Parathyroid adenoma (tissue), 2 donors: ENCODE data around the gene NRIP2.
A peak's percentile ranks its signal among the peaks of the same experiment; 100 is the strongest.

Experiments used
- H2AFZ ChIP-seq: fragments of 300-600 bp; sonication (generic); one replicate; pipeline ENCODE4 v1.7.0; 2017; ENCODE audit warnings: antibody characterized with exemption, mild to moderate bottlenecking
- H3K27ac ChIP-seq: fragments of 300-600 bp; sonication (generic); one replicate; pipeline ENCODE4 v1.7.0; 2017
- H3K27me3 ChIP-seq: fragments of 300-600 bp; sonication (generic); one replicate; pipeline ENCODE4 v1.7.0; 2017; ENCODE audit warnings: low read length; ENCODE audit not compliant: control insufficient read depth, insufficient read depth
- H3K36me3 ChIP-seq: fragments of 300-600 bp; sonication (generic); one replicate; pipeline ENCODE4 v1.7.0; 2017; ENCODE audit warnings: low read length; ENCODE audit not compliant: control insufficient read depth, insufficient read depth
- H3K4me1 ChIP-seq: fragments of 300-600 bp; sonication (generic); one replicate; pipeline ENCODE4 v1.7.0; 2017; ENCODE audit warnings: control low read depth
- H3K4me2 ChIP-seq: fragments of 300-600 bp; sonication (generic); one replicate; pipeline ENCODE4 v1.7.0; 2017; ENCODE audit warnings: low read length
- H3K4me3 ChIP-seq: fragments of 300-600 bp; sonication (generic); one replicate; pipeline ENCODE4 v1.7.0; 2017; ENCODE audit warnings: low read depth, low read length
- H3K79me2 ChIP-seq: fragments of 300-600 bp; sonication (generic); one replicate; pipeline ENCODE4 v1.7.0; 2017; ENCODE audit warnings: control low read depth
- H3K9ac ChIP-seq: fragments of 300-600 bp; sonication (generic); one replicate; pipeline ENCODE4 v1.7.0; 2017; ENCODE audit warnings: mild to moderate bottlenecking
- H3K9me3 ChIP-seq: fragments of 300-600 bp; sonication (generic); one replicate; pipeline ENCODE4 v1.7.0; 2017; ENCODE audit warnings: low read length; ENCODE audit not compliant: control insufficient read depth
- TF ChIP-seq, protein P1 (sequence below): fragments of 300-600 bp; sonication (generic); IDR thresholded peaks from one replicate; pipeline ENCODE4 v1.7.0; 2017; ENCODE audit warnings: antibody characterized with exemption, mild to moderate bottlenecking
- donor health status: primary hyperparathyroidism.

Gene NRIP2

DNA sequence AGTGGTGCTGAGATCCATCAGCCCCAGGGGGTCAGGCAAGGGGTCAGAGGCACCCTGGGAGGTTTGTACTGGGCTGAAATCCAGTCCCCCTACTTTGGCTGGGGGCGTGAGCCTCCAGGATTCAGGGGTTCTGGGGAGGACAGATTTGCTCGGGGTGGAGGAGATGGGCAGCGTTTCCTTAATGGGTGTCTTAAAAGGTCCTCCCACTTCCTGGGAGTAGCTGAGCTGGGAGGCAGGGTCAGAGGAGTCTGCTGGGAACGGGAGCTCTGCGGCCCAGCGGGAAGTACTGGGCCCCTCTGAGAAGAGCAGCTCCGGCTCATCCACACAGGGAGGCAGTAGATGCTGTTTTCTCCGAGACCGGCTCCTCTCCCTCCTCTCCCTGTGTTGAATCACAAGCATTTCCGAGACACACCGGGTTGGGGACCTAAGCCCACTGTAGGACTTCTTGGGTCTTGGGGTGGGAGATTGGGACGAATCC is 24.1 kb upstream of the NRIP2 start:
- Histone ChIP-seq H3K4me3 (no peak overlapping the region), H3K27me3 (no peaks in the 10 kb centered on the region), H3K4me1 (no peaks in the 10 kb centered on the region), H3K9me3 (no peaks in the 10 kb centered on the region), H3K36me3 (no peaks in the 10 kb centered on the region), H3K4me2 (no peak overlapping the region), H3K27ac (peak overlapping the region; percentile 29), H2AFZ (no peak overlapping the region), H3K79me2 (no peaks in the 10 kb centered on the region), H3K9ac (no peak overlapping the region)
- TF ChIP-seq, protein P1, sequence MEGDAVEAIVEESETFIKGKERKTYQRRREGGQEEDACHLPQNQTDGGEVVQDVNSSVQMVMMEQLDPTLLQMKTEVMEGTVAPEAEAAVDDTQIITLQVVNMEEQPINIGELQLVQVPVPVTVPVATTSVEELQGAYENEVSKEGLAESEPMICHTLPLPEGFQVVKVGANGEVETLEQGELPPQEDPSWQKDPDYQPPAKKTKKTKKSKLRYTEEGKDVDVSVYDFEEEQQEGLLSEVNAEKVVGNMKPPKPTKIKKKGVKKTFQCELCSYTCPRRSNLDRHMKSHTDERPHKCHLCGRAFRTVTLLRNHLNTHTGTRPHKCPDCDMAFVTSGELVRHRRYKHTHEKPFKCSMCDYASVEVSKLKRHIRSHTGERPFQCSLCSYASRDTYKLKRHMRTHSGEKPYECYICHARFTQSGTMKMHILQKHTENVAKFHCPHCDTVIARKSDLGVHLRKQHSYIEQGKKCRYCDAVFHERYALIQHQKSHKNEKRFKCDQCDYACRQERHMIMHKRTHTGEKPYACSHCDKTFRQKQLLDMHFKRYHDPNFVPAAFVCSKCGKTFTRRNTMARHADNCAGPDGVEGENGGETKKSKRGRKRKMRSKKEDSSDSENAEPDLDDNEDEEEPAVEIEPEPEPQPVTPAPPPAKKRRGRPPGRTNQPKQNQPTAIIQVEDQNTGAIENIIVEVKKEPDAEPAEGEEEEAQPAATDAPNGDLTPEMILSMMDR, result no peak

DNA sequence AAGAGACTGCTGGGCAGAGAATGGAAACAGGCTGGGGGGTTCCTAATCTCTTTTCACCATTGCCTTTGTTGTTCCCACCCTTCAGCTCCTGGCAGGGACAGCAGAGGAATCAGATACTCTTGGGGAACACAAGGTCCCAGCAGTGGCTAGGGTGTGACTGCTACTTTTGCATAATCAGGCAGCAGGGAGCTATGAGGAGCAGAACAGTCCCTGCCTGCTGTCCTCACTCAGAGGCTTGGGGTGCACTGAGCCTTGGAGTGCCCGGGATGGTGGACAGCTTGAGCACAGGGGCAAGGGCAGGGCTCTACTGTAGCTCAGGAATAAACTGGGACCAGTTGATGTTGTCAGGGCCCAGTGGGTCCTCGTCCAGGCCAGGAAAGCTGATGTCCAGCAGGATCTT is 23.5 kb upstream of the NRIP2 start:
- H3K4me1 ChIP-seq, result no peaks in the 10 kb centered on the region
- H3K79me2 ChIP-seq, result no peaks in the 10 kb centered on the region
- H2AFZ ChIP-seq, result no peak overlapping the region
- TF ChIP-seq, protein P1, result no peak
- no peaks in the 10 kb centered on the region for H3K9me3 ChIP-seq
- no peaks in the 10 kb centered on the region for H3K27me3 ChIP-seq
- no peak overlapping the region for H3K4me3 ChIP-seq
- H3K4me2 ChIP-seq, result no peak overlapping the region
- no peak overlapping the region for H3K27ac ChIP-seq
- H3K36me3 ChIP-seq, result no peaks in the 10 kb centered on the region
- H3K9ac ChIP-seq, result no peak overlapping the region

DNA sequence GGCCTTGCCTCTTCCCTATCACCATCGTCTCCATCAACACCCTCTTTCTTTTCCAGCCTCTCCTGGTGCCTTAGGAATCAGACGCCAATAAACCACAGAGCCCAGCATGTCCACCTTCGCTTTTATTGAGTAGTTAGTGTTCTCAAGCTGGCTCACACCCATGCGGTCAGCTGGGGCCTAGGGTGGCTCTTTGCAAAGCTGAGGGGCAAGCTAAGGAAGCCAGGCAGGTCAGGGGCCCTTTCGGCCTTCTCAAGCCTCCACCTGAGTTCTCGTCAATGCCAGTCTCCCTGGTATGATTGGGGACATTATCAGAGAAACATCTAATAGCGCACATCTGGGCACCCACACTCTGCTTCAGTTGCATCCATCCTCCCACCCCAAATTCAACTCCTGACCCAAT is 22.7 kb upstream of the NRIP2 start:
- TF ChIP-seq, protein P1, result no peak

DNA sequence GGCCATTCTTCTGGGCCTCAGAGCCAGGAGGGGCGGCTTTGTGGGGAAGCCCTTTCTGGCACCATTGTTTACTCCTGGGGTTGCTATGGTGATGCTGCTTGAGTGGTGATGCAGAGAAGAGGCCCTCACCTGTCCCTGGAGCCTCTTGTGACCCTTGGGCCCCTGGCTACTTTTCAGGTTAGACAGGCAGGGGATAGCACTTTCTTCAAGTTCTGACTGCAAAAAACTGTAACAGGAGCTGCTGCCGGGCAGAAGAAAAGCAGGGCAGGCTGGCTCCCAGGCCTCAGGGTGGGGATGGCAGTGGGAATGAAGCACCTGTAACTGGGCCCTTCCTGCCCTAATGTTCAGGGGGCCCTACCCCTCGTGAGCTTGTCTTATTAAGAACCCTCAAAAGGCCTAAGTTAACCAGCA is 22.2 kb upstream of the NRIP2 start, which contains the start of gene TEX52:
TEX52 (minus strand) TSS at position 19 of the 411 bp plus-strand sequence; CDS start at position 6, 13 bp downstream.
- H3K27me3 ChIP-seq, result no peaks in the 10 kb centered on the region
- no peaks in the 10 kb centered on the region for H3K4me1 ChIP-seq
- no peak within 1 kb of the TSS for H3K4me3 ChIP-seq
- no peak within 1 kb of the TSS for H3K4me2 ChIP-seq
- H3K79me2 ChIP-seq, result no peaks in the 10 kb centered on the region
- H3K27ac ChIP-seq, result no peak within 1 kb of the TSS
- no peaks in the 10 kb centered on the region for H3K36me3 ChIP-seq
- no peak within 1 kb of the TSS for H2AFZ ChIP-seq
- H3K9ac ChIP-seq, result no peak within 1 kb of the TSS
- TF ChIP-seq, protein P1, result no peak
- no peaks in the 10 kb centered on the region for H3K9me3 ChIP-seq

More for the DNA sequence above, 22.7 kb upstream of the NRIP2 start:
- Histone ChIP-seq H3K27ac (no peak overlapping the region), H3K9ac (no peak overlapping the region), H2AFZ (no peak overlapping the region), H3K79me2 (no peaks in the 10 kb centered on the region), H3K36me3 (no peaks in the 10 kb centered on the region), H3K27me3 (no peaks in the 10 kb centered on the region), H3K4me2 (no peak overlapping the region), H3K9me3 (no peaks in the 10 kb centered on the region), H3K4me3 (no peak overlapping the region), H3K4me1 (no peaks in the 10 kb centered on the region)

DNA sequence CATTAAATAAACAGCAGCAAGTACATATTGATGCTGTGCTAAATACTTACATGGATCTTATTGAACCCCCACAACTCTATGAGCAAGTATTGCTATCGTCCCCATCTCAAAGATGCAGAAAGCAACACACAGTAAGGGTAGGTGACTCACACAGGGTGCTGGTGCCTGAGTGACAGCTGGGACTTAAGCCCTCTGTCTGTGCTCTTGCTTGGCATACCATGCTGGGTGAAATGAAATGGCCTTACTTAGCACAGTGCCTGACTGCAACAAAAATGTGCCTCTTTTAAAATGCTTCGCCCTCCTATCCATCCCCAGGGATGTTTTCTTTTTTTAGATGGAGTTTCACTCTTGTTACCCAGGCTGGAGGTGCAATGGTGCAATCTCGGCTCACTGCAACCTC is 21.2 kb upstream of the NRIP2 start:
- Histone ChIP-seq H3K4me3 (no peak overlapping the region), H3K36me3 (no peaks in the 10 kb centered on the region), H3K9ac (no peak overlapping the region), H3K4me1 (no peaks in the 10 kb centered on the region), H3K9me3 (no peaks in the 10 kb centered on the region), H3K79me2 (no peaks in the 10 kb centered on the region), H3K4me2 (no peak overlapping the region), H2AFZ (no peak overlapping the region), H3K27ac (no peak overlapping the region), H3K27me3 (no peaks in the 10 kb centered on the region)
- TF ChIP-seq, protein P1, result no peak
